ENCODE data around the gene GRIN2C. TPM values are rescaled to one million over a fixed set of nuclear protein-coding genes. Genes with fewer than 3 reads are reported as not detected.

Gene GRIN2C
- total RNA-seq, 1 donor from 2014 or later: 1.0 TPM

DNA sequence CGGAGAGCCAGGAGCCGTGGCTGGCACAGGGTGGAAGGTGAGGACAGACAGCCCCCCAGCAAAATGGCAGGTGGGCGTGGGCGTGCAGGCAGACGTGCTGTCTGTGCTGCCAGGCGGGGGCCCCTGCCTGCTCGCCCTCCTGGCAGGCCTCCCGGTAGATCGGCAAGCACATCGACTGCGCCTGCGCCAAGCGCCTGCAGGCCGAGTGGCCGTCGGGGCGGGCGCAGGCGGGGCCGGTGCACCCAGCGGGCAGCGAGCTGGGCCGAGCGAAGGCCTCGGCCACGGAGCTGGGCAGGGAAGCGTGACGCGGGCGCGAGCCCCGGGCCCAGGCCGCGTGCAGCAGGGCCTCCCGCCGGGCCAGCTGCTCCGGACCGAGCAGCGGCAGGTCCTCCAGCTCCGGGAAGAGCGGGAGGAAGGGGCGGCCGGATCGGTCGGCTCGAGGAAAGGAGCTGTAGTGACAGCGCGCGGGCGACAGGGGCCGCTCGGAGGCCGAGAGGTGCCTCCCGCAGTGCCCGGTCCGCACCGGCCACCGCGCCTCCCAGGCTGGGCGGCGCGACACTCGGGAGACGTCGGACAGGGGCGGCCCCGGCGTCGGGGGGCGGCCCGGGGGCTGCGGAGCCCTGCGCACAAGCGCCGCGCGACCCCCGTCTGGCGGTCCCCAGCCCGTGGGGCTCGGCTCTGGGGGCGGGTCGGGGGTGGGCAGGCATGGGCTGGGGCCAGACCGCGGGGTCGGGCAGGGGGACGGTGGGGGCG lies 16.9 kb downstream of the GRIN2C start:
- H3K4me3 ChIP-seq (ENCODE audit: insufficient read depth, low read depth, low read length): peak overlapping the region; percentile 55
- H3K79me2 ChIP-seq (ENCODE audit: insufficient read depth, low read length): no peaks in the 10 kb centered on the region
- no peaks in the 10 kb centered on the region for H4K20me1 ChIP-seq (ENCODE audit: insufficient read depth, low read length)
- no peak for FAIRE-seq
- H3K9ac ChIP-seq (ENCODE audit: low read length): peak overlapping the region; percentile 27
- no peaks in the 10 kb centered on the region for H3K36me3 ChIP-seq (ENCODE audit: insufficient read depth, low read length)
- no peaks in the 10 kb centered on the region for H3K9me3 ChIP-seq (ENCODE audit: insufficient read depth, low read depth, low read length)
- Mint-ChIP-seq H3K4me1 (ENCODE audit: low read depth, unreplicated experiment) (peaks cover 10% of the 10 kb centered on the region), H3K9me3 (ENCODE audit: unreplicated experiment) (no peaks in the 10 kb centered on the region), H3K27ac (ENCODE audit: unreplicated experiment) (no peak overlapping the region), H3K36me3 (ENCODE audit: low read depth, unreplicated experiment) (peaks cover 4% of the 10 kb centered on the region), H3K27me3 (ENCODE audit: low read depth, unreplicated experiment) (peaks cover 28% of the 10 kb centered on the region), H3K4me3 (ENCODE audit: unreplicated experiment) (no peak overlapping the region)
- no peak overlapping the region for H3K27ac ChIP-seq (ENCODE audit: low read depth, low read length)
- peak; percentile 22 for DNase-seq (ENCODE audit: low read depth)
- TF ChIP-seq, protein P1, sequence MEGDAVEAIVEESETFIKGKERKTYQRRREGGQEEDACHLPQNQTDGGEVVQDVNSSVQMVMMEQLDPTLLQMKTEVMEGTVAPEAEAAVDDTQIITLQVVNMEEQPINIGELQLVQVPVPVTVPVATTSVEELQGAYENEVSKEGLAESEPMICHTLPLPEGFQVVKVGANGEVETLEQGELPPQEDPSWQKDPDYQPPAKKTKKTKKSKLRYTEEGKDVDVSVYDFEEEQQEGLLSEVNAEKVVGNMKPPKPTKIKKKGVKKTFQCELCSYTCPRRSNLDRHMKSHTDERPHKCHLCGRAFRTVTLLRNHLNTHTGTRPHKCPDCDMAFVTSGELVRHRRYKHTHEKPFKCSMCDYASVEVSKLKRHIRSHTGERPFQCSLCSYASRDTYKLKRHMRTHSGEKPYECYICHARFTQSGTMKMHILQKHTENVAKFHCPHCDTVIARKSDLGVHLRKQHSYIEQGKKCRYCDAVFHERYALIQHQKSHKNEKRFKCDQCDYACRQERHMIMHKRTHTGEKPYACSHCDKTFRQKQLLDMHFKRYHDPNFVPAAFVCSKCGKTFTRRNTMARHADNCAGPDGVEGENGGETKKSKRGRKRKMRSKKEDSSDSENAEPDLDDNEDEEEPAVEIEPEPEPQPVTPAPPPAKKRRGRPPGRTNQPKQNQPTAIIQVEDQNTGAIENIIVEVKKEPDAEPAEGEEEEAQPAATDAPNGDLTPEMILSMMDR (IDR thresholded peaks at IDR 0.05; ENCODE audit: insufficient read depth, low read depth, low read length): no peak
- no peak for TF ChIP-seq EZH2 (IDR thresholded peaks at IDR 0.05; ENCODE audit: insufficient read depth, low read length)
- H2AFZ ChIP-seq (ENCODE audit: low read depth, low read length): peak overlapping the region; percentile 60
- H3K27me3 ChIP-seq (ENCODE audit: insufficient read depth, low read length): peaks cover 3% of the 10 kb centered on the region
- H3K4me1 ChIP-seq (ENCODE audit: insufficient read depth, low read length): peaks cover 14% of the 10 kb centered on the region
- peak overlapping the region; percentile 84 for H3K4me2 ChIP-seq (ENCODE audit: low read length)

DNA sequence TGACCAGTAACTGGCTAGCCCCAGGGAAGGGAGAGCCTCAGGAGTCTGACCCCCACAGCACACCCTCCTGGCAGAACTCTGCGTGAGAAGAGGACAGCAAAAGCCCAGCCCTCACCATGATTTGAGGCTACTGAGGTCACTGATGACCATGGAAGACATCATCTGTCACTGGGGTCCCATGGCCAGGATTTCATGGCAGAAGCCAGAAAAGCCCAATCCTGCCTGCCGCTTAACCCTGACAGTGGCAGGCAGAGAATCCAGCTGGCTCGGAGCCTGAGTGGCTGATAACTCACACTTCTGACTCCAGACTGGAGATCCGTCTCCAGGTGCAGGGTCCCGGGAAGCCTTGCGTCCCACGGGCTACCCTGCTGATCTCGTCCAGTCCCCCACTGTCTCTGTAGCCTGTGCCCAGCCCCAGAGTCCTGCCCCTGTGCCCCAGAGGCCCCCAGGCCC lies 17.5 kb downstream of the GRIN2C start:
- H3K4me3 ChIP-seq (ENCODE audit: insufficient read depth, low read depth, low read length): no peak overlapping the region
- Mint-ChIP-seq H3K36me3 (ENCODE audit: low read depth, unreplicated experiment) (peaks cover 4% of the 10 kb centered on the region), H3K27me3 (ENCODE audit: low read depth, unreplicated experiment) (peaks cover 27% of the 10 kb centered on the region), H3K4me3 (ENCODE audit: unreplicated experiment) (no peak overlapping the region), H3K9me3 (ENCODE audit: unreplicated experiment) (no peaks in the 10 kb centered on the region), H3K27ac (ENCODE audit: unreplicated experiment) (peak overlapping the region; percentile 34), H3K4me1 (ENCODE audit: low read depth, unreplicated experiment) (peaks cover 10% of the 10 kb centered on the region)
- peak overlapping the region; percentile 84 for H3K4me2 ChIP-seq (ENCODE audit: low read length)
- TF ChIP-seq, protein P1 (IDR thresholded peaks at IDR 0.05; ENCODE audit: insufficient read depth, low read depth, low read length): no peak
- TF ChIP-seq EZH2 (IDR thresholded peaks at IDR 0.05; ENCODE audit: insufficient read depth, low read length): peak; percentile 13
- H3K27me3 ChIP-seq (ENCODE audit: insufficient read depth, low read length): peaks cover 3% of the 10 kb centered on the region
- no peaks in the 10 kb centered on the region for H3K9me3 ChIP-seq (ENCODE audit: insufficient read depth, low read depth, low read length)
- FAIRE-seq (no peak), DNase-seq (ENCODE audit: low read depth) (no peak)
- peak overlapping the region; percentile 27 for H3K9ac ChIP-seq (ENCODE audit: low read length)
- H3K36me3 ChIP-seq (ENCODE audit: insufficient read depth, low read length): no peaks in the 10 kb centered on the region
- peaks cover 14% of the 10 kb centered on the region for H3K4me1 ChIP-seq (ENCODE audit: insufficient read depth, low read length)
- no peaks in the 10 kb centered on the region for H4K20me1 ChIP-seq (ENCODE audit: insufficient read depth, low read length)
- no peak overlapping the region for H3K27ac ChIP-seq (ENCODE audit: low read depth, low read length)
- no peaks in the 10 kb centered on the region for H3K79me2 ChIP-seq (ENCODE audit: insufficient read depth, low read length)
- peak overlapping the region; percentile 60 for H2AFZ ChIP-seq (ENCODE audit: low read depth, low read length)
